ENCODE results near the gene SLCO2A1.

The SLCO2A1 gene

GRCh38 chr3:133999891-134000685 is 29.6 kb downstream of the SLCO2A1 start:
- Histone ChIP-seq H3K27me3 (ENCODE audit: control insufficient read depth, insufficient read depth, low read length) (no peaks in the 10 kb centered on the region), H3K4me3 (ENCODE audit: low read length) (no peak overlapping the region), H3K36me3 (ENCODE audit: control insufficient read depth, insufficient read depth, low read length) (no peaks in the 10 kb centered on the region), H3K27ac (ENCODE audit: low read length) (no peak overlapping the region), H3K4me1 (ENCODE audit: control insufficient read depth, insufficient read depth, low read length) (peaks cover 1% of the 10 kb centered on the region; the same call in 1 of the 2 replicates), H3K9me3 (ENCODE audit: control insufficient read depth, insufficient read depth, low read length) (no peaks in the 10 kb centered on the region)
- WGBS (ENCODE audit: insufficient coverage, insufficient read length): no CpG with 5 or more reads among the region's 13 CpGs
- DNase-seq (ENCODE audit: low read depth, low spot score): no peak

GRCh38 chr3:133998691-133999241 is 31.0 kb downstream of the SLCO2A1 start:
- H3K4me1 ChIP-seq (ENCODE audit: control insufficient read depth, insufficient read depth, low read length): peaks cover 1% of the 10 kb centered on the region
- no peaks in the 10 kb centered on the region for H3K36me3 ChIP-seq (ENCODE audit: control insufficient read depth, insufficient read depth, low read length)
- DNase-seq (ENCODE audit: low read depth, low spot score): no peak
- no peaks in the 10 kb centered on the region for H3K9me3 ChIP-seq (ENCODE audit: control insufficient read depth, insufficient read depth, low read length)
- no peaks in the 10 kb centered on the region; the same call in 1 of the 2 replicates for H3K27me3 ChIP-seq (ENCODE audit: control insufficient read depth, insufficient read depth, low read length)
- no peak overlapping the region for H3K4me3 ChIP-seq (ENCODE audit: low read length)
- WGBS (ENCODE audit: insufficient coverage, insufficient read length): no CpG with 5 or more reads among the region's 9 CpGs
- H3K27ac ChIP-seq (ENCODE audit: low read length): no peak overlapping the region

- Histone ChIP-seq H3K27ac (ENCODE audit: low read length) (no peak overlapping the region), H3K36me3 (ENCODE audit: control insufficient read depth, insufficient read depth, low read length) (no peaks in the 10 kb centered on the region), H3K9me3 (ENCODE audit: control insufficient read depth, insufficient read depth, low read length) (no peaks in the 10 kb centered on the region), H3K4me1 (ENCODE audit: control insufficient read depth, insufficient read depth, low read length) (peaks cover 1% of the 10 kb centered on the region), H3K4me3 (ENCODE audit: low read length) (no peak overlapping the region), H3K27me3 (ENCODE audit: control insufficient read depth, insufficient read depth, low read length) (no peaks in the 10 kb centered on the region; the same call in 1 of the 2 replicates)
- no CpG with 5 or more reads among the region's 9 CpGs for WGBS (ENCODE audit: insufficient coverage, insufficient read length)
- no peak for DNase-seq (ENCODE audit: low read depth, low spot score)
These were observed 31.7 kb downstream of the SLCO2A1 start for GRCh38 chr3:133997871-133998635.

- WGBS (ENCODE audit: insufficient coverage, insufficient read length): no CpG with 5 or more reads among the region's 5 CpGs
- H3K4me1 ChIP-seq (ENCODE audit: control insufficient read depth, insufficient read depth, low read length): peaks cover 1% of the 10 kb centered on the region
- DNase-seq (ENCODE audit: low read depth, low spot score): no peak
These were observed 32.7 kb downstream of the SLCO2A1 start for GRCh38 chr3:133996996-133997395.

GRCh38 chr3:133996251-133996661 is 33.5 kb downstream of the SLCO2A1 start:
- Histone ChIP-seq H3K27ac (ENCODE audit: low read length) (no peak overlapping the region), H3K27me3 (ENCODE audit: control insufficient read depth, insufficient read depth, low read length) (no peaks in the 10 kb centered on the region; the same call in 1 of the 2 replicates), H3K4me3 (ENCODE audit: low read length) (no peak overlapping the region), H3K36me3 (ENCODE audit: control insufficient read depth, insufficient read depth, low read length) (no peaks in the 10 kb centered on the region), H3K4me1 (ENCODE audit: control insufficient read depth, insufficient read depth, low read length) (peaks cover 1% of the 10 kb centered on the region), H3K9me3 (ENCODE audit: control insufficient read depth, insufficient read depth, low read length) (no peaks in the 10 kb centered on the region)
- DNase-seq (ENCODE audit: low read depth, low spot score): no peak
- WGBS (ENCODE audit: insufficient coverage, insufficient read length): no CpG with 5 or more reads among the region's 12 CpGs

More at GRCh38 chr3:133996996-133997395, 32.7 kb downstream of the SLCO2A1 start:
- Histone ChIP-seq H3K27me3 (ENCODE audit: control insufficient read depth, insufficient read depth, low read length) (no peaks in the 10 kb centered on the region; the same call in 1 of the 2 replicates), H3K4me3 (ENCODE audit: low read length) (no peak overlapping the region), H3K36me3 (ENCODE audit: control insufficient read depth, insufficient read depth, low read length) (no peaks in the 10 kb centered on the region), H3K9me3 (ENCODE audit: control insufficient read depth, insufficient read depth, low read length) (no peaks in the 10 kb centered on the region), H3K27ac (ENCODE audit: low read length) (no peak overlapping the region)

GRCh38 chr3:133995264-133995663 is 34.5 kb downstream of the SLCO2A1 start:
- H3K36me3 ChIP-seq (ENCODE audit: control insufficient read depth, insufficient read depth, low read length): no peaks in the 10 kb centered on the region
- peaks cover 1% of the 10 kb centered on the region for H3K4me1 ChIP-seq (ENCODE audit: control insufficient read depth, insufficient read depth, low read length)
- DNase-seq (ENCODE audit: low read depth, low spot score): no peak
- H3K27me3 ChIP-seq (ENCODE audit: control insufficient read depth, insufficient read depth, low read length): no peaks in the 10 kb centered on the region; the same call in 1 of the 2 replicates
- WGBS (ENCODE audit: insufficient coverage, insufficient read length): no CpG with 5 or more reads among the region's 2 CpGs
- H3K9me3 ChIP-seq (ENCODE audit: control insufficient read depth, insufficient read depth, low read length): no peaks in the 10 kb centered on the region
- H3K4me3 ChIP-seq (ENCODE audit: low read length): no peak overlapping the region
- H3K27ac ChIP-seq (ENCODE audit: low read length): no peak overlapping the region

GRCh38 chr3:133994166-133994890 is 35.4 kb downstream of the SLCO2A1 start:
- Histone ChIP-seq H3K27me3 (ENCODE audit: control insufficient read depth, insufficient read depth, low read length) (no peaks in the 10 kb centered on the region; the same call in 1 of the 2 replicates), H3K9me3 (ENCODE audit: control insufficient read depth, insufficient read depth, low read length) (no peaks in the 10 kb centered on the region), H3K36me3 (ENCODE audit: control insufficient read depth, insufficient read depth, low read length) (no peaks in the 10 kb centered on the region), H3K27ac (ENCODE audit: low read length) (no peak overlapping the region), H3K4me3 (ENCODE audit: low read length) (no peak overlapping the region), H3K4me1 (ENCODE audit: control insufficient read depth, insufficient read depth, low read length) (peaks cover 1% of the 10 kb centered on the region)
- DNase-seq (ENCODE audit: low read depth, low spot score): no peak
- WGBS (ENCODE audit: insufficient coverage, insufficient read length): no CpG with 5 or more reads among the region's 8 CpGs

GRCh38 chr3:133992951-133993620 is 36.6 kb downstream of the SLCO2A1 start:
- Histone ChIP-seq H3K27ac (ENCODE audit: low read length) (no peak overlapping the region), H3K27me3 (ENCODE audit: control insufficient read depth, insufficient read depth, low read length) (no peaks in the 10 kb centered on the region; the same call in 1 of the 2 replicates), H3K9me3 (ENCODE audit: control insufficient read depth, insufficient read depth, low read length) (no peaks in the 10 kb centered on the region), H3K4me3 (ENCODE audit: low read length) (no peak overlapping the region), H3K36me3 (ENCODE audit: control insufficient read depth, insufficient read depth, low read length) (no peaks in the 10 kb centered on the region), H3K4me1 (ENCODE audit: control insufficient read depth, insufficient read depth, low read length) (peaks cover 4% of the 10 kb centered on the region)
- DNase-seq (ENCODE audit: low read depth, low spot score): no peak
- no CpG with 5 or more reads among the region's 10 CpGs for WGBS (ENCODE audit: insufficient coverage, insufficient read length)

- no peaks in the 10 kb centered on the region for H3K36me3 ChIP-seq (ENCODE audit: control insufficient read depth, insufficient read depth, low read length)
- no peaks in the 10 kb centered on the region for H3K9me3 ChIP-seq (ENCODE audit: control insufficient read depth, insufficient read depth, low read length)
- no CpG with 5 or more reads among the region's 3 CpGs for WGBS (ENCODE audit: insufficient coverage, insufficient read length)
- DNase-seq (ENCODE audit: low read depth, low spot score): no peak
- peaks cover 4% of the 10 kb centered on the region for H3K4me1 ChIP-seq (ENCODE audit: control insufficient read depth, insufficient read depth, low read length)
- no peaks in the 10 kb centered on the region; the same call in 1 of the 2 replicates for H3K27me3 ChIP-seq (ENCODE audit: control insufficient read depth, insufficient read depth, low read length)
- H3K27ac ChIP-seq (ENCODE audit: low read length): no peak overlapping the region
- no peak overlapping the region for H3K4me3 ChIP-seq (ENCODE audit: low read length)
These were observed 37.3 kb downstream of the SLCO2A1 start for GRCh38 chr3:133992381-133992780.

All from iPS DF 6.9 (cell line).